GM20431 (cell line): ENCODE measurements around the gene TBL3.

Source experiments
- in situ Hi-C: fragments of 300-500 bp; cut with MseI, MboI; formaldehyde crosslinking; loops from one replicate; pipeline ENCODE4 v1.15.0; 2020; ENCODE audit warnings: low sequenced_read_pairs; ENCODE audit not compliant: unreplicated experiment

The TBL3 gene

GRCh38 chr16:1979271-1980029 is 7.6 kb downstream of the TBL3 start:
- in situ Hi-C loops = no loop called here

- in situ Hi-C loops = no loop called here
Measured at GRCh38 chr16:1980030-1980769, 8.3 kb downstream of the TBL3 start.

DNA sequence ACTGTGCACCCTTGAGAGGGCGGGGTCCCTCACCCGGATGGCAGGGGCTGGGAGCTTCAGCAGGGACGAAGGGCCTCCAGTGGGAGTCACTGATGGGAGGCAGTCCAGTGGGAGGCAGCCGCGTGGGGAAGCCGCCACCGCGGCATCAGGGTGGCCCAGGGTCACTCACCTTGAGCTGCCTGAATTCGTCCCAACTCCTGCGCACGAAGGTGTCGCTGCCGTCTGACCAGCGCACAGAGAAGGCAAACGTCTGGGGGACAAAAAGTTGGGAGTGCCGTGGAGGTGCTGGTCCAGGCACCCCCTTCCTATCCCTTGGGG is 8.9 kb downstream of the TBL3 start:
- in situ Hi-C loops = no loop called here

DNA sequence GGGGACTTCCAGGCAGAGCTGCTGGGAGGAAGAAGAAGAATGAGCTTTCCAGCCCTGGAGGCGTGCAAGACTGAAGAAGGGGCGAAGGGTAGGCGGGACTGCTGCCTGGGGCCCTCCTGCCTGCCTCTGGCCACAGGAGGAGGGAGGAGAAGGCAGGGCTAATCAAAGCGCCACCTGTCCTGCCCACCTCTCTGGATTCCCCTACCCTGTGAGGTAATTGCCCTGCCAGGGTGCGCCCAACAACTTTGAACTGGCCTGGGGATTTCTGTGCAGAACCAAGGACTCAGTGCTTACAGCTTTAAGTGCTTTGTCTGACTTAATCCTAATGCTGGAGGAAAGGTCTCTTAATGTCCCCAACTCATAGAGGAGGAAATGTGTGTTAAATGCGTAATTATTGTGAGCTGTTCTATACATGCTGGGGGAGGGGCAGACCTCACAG is 9.6 kb downstream of the TBL3 start, which contains the start of gene NOXO1:
NOXO1 (minus strand) TSS at position 72 of the 439 bp plus-strand sequence. CDS start 290 bp downstream, outside the sequence.
- in situ Hi-C loops = no loop called here

GRCh38 chr16:1982013-1982433 is 10.2 kb downstream of the TBL3 start:
- in situ Hi-C loops = no loop called here

- in situ Hi-C loops = no loop called here
Measured at GRCh38 chr16:1982991-1983543, 11.2 kb downstream of the TBL3 start.

DNA sequence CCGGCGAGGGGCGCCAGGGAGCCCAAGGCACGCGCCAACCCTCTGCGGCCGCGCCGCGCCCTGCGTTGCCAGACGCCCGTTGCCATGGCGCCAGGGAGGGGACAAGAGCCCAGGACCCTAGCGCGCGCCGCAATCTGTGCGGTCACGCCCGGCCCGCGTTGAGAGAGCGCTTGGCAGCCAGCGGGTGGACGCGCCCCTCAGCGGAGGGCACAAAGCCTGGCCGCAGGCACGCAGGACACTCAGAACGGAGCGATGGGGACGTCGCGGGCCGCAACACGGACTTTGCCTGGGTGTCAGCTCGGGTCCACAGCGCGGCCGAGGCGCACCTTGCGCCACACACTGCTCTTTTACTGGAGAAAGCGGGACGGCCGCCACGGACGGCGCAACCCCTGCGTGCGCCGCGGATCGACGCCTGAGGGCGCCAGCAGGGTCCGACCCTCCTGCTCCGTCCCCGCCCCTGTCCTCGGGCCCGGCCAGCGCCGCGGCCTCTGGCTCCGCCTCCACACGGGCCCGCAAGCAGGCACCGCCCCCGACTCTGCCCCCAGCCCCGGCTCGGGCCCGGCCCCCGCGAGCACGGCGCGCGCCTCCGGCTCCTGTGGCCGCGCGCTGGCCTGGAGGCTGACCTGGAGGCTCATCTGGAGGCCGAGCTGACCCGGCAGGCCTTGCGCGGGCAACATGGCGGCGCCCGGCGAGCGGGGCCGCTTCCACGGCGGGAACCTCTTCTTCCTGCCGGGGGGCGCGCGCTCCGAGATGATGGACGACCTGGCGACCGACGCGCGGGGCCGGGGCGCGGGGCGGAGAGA is 11.9 kb downstream of the TBL3 start, which contains the start of gene GFER:
GFER (plus strand) TSS at position 650 of the 803 bp plus-strand sequence; CDS start at position 676, 26 bp downstream.
- in situ Hi-C loops = no loop called here

DNA sequence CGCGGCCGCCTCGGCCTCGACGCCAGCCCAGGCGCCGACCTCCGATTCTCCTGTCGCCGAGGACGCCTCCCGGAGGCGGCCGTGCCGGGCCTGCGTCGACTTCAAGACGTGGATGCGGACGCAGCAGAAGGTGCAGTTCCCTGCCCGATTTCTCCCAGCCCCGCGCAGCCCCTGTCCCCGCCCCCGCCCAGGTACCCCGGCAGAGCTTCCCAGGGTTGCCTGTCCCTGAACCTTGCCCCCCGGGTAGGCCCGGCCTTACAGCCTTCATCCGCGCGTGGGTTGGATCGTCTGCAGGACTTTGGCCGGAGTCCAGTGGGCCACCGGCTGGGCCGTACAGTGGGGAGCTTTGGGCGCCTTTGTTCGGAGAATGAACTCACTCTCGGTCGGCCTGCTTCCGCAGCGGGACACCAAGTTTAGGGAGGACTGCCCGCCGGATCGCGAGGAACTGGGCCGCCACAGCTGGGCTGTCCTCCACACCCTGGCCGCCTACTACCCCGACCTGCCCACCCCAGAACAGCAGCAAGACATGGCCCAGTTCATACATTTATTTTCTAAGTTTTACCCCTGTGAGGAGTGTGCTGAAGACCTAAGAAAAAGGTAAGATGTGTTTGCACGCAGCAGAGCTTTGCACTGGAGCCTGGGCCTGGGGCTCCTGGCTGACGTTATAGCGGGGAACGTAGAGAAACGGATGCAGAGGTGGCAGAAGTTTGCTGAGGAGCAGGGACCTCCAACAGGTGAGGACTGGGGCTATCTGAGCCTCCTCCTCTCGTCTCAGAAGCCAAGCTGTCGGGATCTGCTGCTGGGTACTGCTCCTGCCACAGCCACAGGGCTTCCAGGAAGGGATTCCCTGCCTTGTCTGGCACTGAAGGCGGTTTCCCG is 12.7 kb downstream of the TBL3 start:
- in situ Hi-C loops = no loop called here

DNA sequence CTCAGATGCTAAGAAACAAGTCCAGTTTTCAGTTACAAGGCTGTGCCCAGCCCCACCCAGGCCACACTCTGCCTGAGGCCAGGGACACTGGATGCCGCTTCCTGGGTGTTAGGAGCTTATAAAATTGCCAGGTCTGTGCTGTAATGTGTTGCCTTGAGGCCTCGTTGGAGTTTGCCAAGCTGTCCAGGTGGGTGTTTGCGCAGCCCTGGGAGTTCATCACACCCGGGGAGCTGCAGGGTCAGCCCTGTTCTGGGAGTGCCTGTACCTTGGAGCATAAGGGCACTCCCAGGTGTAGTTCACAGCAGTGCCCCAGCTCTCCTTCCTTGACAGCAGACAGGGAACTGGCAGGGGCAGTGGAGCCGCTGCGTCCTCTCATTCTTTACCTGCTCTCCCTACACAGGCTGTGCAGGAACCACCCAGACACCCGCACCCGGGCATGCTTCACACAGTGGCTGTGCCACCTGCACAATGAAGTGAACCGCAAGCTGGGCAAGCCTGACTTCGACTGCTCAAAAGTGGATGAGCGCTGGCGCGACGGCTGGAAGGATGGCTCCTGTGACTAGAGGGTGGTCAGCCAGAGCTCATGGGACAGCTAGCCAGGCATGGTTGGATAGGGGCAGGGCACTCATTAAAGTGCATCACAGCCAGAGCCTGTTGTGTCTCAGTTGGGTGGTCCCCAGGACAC is 13.8 kb downstream of the TBL3 start:
- in situ Hi-C loops = no loop called here

- in situ Hi-C loops = no loop called here
Measured at GRCh38 chr16:1987198-1987597, 15.3 kb downstream of the TBL3 start.

GRCh38 chr16:1989209-1990100 is 17.6 kb downstream of the TBL3 start, which contains the start of gene SYNGR3:
TSS of gene SYNGR3 (plus strand) at chr16:1989970. CDS start at chr16:1990103, 133 bp downstream.
- in situ Hi-C loops = no loop called here

DNA sequence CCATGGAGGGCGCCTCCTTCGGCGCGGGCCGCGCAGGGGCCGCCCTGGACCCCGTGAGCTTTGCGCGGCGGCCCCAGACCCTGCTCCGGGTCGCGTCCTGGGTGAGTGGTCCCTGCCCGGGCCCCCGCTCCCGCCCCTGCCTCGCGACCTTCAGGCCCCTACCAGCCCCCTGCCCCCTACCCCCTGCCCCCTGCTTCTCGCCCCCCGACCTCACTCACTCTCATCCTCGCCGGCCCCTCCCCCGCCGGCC is 18.2 kb downstream of the TBL3 start:
- in situ Hi-C loops = no loop called here

DNA sequence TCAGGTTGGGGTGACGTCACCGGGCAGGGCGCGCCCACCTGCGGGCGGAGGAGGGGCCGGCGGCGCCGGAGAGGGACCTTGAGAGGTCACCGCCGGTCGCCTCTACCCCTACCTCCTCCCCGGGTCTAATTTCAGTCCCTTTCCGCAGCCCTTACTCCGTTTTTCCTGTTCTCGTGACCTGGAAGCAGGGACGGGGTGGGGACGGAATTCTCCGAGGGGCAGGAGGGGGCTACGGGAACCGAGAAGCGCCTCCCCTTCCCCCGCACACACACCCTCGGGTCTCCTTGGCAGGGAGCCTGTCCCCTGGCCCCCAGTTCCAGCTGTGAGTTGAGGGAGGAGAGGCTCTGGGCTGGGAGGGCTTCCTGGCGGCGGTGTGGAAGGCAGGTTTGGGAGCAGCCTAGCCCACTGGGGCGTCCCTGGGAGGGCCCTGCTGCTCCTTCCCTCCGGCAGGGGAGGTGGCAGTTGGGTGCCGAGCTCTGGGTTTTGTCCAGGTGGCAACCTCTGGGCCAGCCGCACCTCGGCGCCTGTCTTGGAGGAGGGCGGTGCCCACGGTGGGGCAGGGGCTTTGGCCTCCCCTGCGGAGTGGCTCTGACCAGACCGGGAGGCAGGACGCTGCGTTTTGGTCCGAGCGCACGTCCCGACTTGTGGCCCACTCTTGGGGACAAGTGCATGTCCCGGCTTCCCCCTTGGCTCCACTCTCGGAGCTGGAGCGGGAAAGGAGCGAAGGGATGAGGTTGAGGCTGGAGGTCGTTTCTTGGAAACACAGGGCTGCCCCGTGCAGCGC is 18.7 kb downstream of the TBL3 start:
- in situ Hi-C loops = no loop called here

DNA sequence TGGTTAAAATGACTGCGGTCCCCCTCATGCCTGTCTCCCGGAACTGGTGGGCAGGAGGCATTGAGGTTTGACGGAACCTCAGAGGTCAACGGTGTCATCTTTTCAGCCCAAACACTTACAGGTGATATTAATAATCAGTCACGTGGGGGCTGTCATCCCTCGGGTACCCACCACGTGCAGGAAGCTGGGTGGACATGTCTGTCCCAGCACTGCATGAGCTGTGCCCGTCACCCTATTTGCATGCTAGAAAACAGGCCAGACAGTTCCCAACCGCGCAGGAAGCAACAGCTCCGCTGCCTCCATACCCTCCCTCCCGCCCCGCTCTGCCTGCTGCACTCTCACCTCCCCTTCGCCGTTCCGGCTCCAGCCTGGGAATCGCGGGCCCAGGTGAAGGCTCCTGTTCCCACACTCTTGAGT is 19.3 kb downstream of the TBL3 start:
- in situ Hi-C loops = no loop called here

DNA sequence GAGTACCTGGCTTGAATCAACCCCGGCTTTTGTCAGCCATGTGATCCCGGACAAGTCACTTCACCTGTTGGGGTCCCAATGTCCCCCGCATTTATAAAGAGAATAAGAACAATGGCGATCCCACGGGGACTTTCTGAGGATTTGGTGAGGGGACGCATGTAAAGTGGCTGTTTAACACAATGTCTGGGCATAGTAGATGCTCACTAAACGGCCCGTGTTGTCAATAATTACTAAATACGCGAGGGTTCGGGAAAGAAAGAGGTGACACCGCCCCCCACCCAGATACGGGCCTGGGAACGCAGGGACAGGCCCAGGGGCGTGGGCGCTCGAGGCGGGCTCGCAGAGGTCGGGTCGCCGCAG is 19.7 kb downstream of the TBL3 start:
- in situ Hi-C loops = no loop called here

- in situ Hi-C loops = no loop called here
Measured at GRCh38 chr16:1991948-1992703, 20.3 kb downstream of the TBL3 start.
